A549 (cell line): Measurements from ENCODE around the gene TPRKB. TPM values are rescaled to one million over a fixed set of nuclear protein-coding genes. Genes with fewer than 3 reads are reported as not detected.

ENCODE experiments used
- ATAC-seq, 2 experiments: fragments of 200-7000 bp in 1 of 2; fragments of >200 bp in 1 of 2; cut with Nextera tagmentation in 1 of 2; cut with Tn5 transposase in 1 of 2; 3 replicates each; pipeline versions ENCODE4 v1.8.0 to v1.9.1; 2018 to 2020; ENCODE audit warnings: mild to moderate bottlenecking in 1 of 2, moderate library complexity in 1 of 2
- CTCF ChIA-PET: fragments of 300-600 bp; sonication (Branson Sonifier 250); formaldehyde crosslinking; extraction: SDS; loops from one replicate; lab custom pipeline; 2021; ENCODE audit warnings: antibody characterized with exemption, inconsistent platforms; lab: Yijun Ruan, JAX
- POLR2A ChIA-PET: fragments of 350-600 bp; formaldehyde crosslinking; extraction: SDS; loops from one replicate; lab custom pipeline; 2021; ENCODE audit warnings: antibody characterized with exemption, inconsistent platforms; lab: Yijun Ruan, JAX
- DNase-seq, 2 experiments: peaks; one replicate each; pipeline versions ENCODE4 v3.0.0 to v3.0.0-alpha.2; 2011 to 2016; ENCODE audit warnings: low read depth in 1 of 2, low spot score in 1 of 2
- FAIRE-seq: peaks from 2 replicates; lab custom pipeline; 2011; peaks lifted over from hg19 to GRCh38; lab: Jason Lieb, UNC
- H3K27ac ChIP-seq, 2 experiments: fragments of >200 bp; sonication (Bioruptor Twin); formaldehyde crosslinking; 3 replicates each; pipeline ENCODE4 v1.5.1; 2016 to 2017
- H3K4me1 ChIP-seq: fragments of >200 bp; sonication (Bioruptor Twin); formaldehyde crosslinking; 3 replicates; pipeline ENCODE4 v1.6.1; 2016
- H3K4me2 ChIP-seq: fragments of >200 bp; sonication (Bioruptor Twin); formaldehyde crosslinking; 3 replicates; pipeline ENCODE4 v1.6.1; 2016
- H3K4me3 ChIP-seq: fragments of >200 bp; sonication (Bioruptor Twin); formaldehyde crosslinking; 3 replicates; pipeline ENCODE4 v1.5.1; 2016
- H3K9me3 ChIP-seq: fragments of >200 bp; sonication (Bioruptor Twin); formaldehyde crosslinking; 3 replicates; pipeline ENCODE4 v1.6.1; 2016
- CHD2 ChIP-seq: fragments of 150-350 bp; IDR thresholded peaks from 2 replicates; pipeline ENCODE4 v1.6.1; 2014; ENCODE audit warnings: low read length; ENCODE audit not compliant: partially characterized antibody
- CHD4 ChIP-seq: fragments of 200-600 bp; sonication (generic); IDR thresholded peaks from 2 replicates; pipeline ENCODE4 v1.6.1; 2016; ENCODE audit warnings: antibody characterized with exemption, mild to moderate bottlenecking, borderline replicate concordance
- GATA3 ChIP-seq: IDR thresholded peaks from 2 replicates; pipeline ENCODE4 v1.6.1; 2012; ENCODE audit warnings: borderline replicate concordance
- HES2 ChIP-seq: fragments of >200 bp; sonication (Bioruptor Twin); formaldehyde crosslinking; IDR thresholded peaks from 2 replicates; pipeline ENCODE4 v1.6.1; 2016
- HEYL ChIP-seq: fragments of 250-450 bp; sonication (Bioruptor Pico); IDR thresholded peaks from 2 replicates; pipeline ENCODE4 v1.8.0; 2021; ENCODE audit warnings: mild to moderate bottlenecking, moderate library complexity
- HOXB13 ChIP-seq: fragments of 250-450 bp; sonication (Bioruptor Pico); IDR thresholded peaks from 2 replicates; pipeline ENCODE4 v1.5.0; 2020; ENCODE audit warnings: low read depth, mild to moderate bottlenecking, moderate library complexity
- KDM1A ChIP-seq: fragments of 200-600 bp; sonication (generic); IDR thresholded peaks from 2 replicates; pipeline ENCODE4 v1.6.1; 2016; ENCODE audit warnings: low read depth, mild to moderate bottlenecking
- MAFK ChIP-seq: fragments of 450-650 bp; IDR thresholded peaks from 2 replicates; pipeline ENCODE4 v1.6.1; 2014; ENCODE audit not compliant: partially characterized antibody
- MAZ ChIP-seq: fragments of 150-350 bp; IDR thresholded peaks from 2 replicates; pipeline ENCODE4 v1.6.1; 2014; ENCODE audit warnings: antibody characterized with exemption, low read depth, low read length, borderline replicate concordance
- PBX3 ChIP-seq: IDR thresholded peaks from 2 replicates; pipeline ENCODE4 v1.6.1; 2012
- PHF8 ChIP-seq: fragments of 200-600 bp; sonication (generic); IDR thresholded peaks from 2 replicates; pipeline ENCODE4 v1.6.1; 2016; ENCODE audit warnings: low read depth, mild to moderate bottlenecking, antibody characterized with exemption, moderate library complexity, borderline replicate concordance
- POLR2A ChIP-seq: IDR thresholded peaks from 2 replicates; pipeline ENCODE4 v1.6.1; 2012; ENCODE audit warnings: mild to moderate bottlenecking, low read length
- RAD21 ChIP-seq, 2 experiments: fragments of >200 bp in 1 of 2; sonication (Bioruptor Twin) in 1 of 2; formaldehyde crosslinking in 1 of 2; IDR thresholded peaks in 1 of 2; conservative IDR thresholded peaks in 1 of 2; 2 replicates in 1 of 2; 3 replicates in 1 of 2; pipeline ENCODE4 v1.6.1; 2012 to 2018; ENCODE audit warnings: inconsistent platforms in 1 of 2
- REST ChIP-seq: fragments of 200-600 bp; sonication (generic); IDR thresholded peaks from 2 replicates; pipeline ENCODE4 v1.6.1; 2016; ENCODE audit warnings: antibody characterized with exemption, mild to moderate bottlenecking, moderate library complexity
- RFX5 ChIP-seq: fragments of 450-650 bp; IDR thresholded peaks from 2 replicates; pipeline ENCODE4 v1.7.1; 2014; ENCODE audit warnings: antibody characterized with exemption, mild to moderate bottlenecking, moderate library complexity
- RNF2 ChIP-seq: fragments of 200-600 bp; sonication (generic); IDR thresholded peaks from 2 replicates; pipeline ENCODE4 v1.6.1; 2016; ENCODE audit warnings: low read depth, mild to moderate bottlenecking, antibody characterized with exemption, moderate library complexity, borderline replicate concordance
- SMC3 ChIP-seq: fragments of >200 bp; sonication (Bioruptor Twin); formaldehyde crosslinking; IDR thresholded peaks from 3 replicates; pipeline ENCODE4 v1.6.1; 2018; ENCODE audit warnings: inconsistent platforms
- SREBF2 ChIP-seq: fragments of 450-650 bp; IDR thresholded peaks from 2 replicates; pipeline ENCODE4 v1.6.1; 2014; ENCODE audit warnings: mild to moderate bottlenecking, moderate library complexity
- TFCP2L1 ChIP-seq: fragments of 250-450 bp; sonication (Bioruptor Pico); IDR thresholded peaks from 2 replicates; pipeline ENCODE4 v1.5.0; 2021; ENCODE audit warnings: mild to moderate bottlenecking
- TP53 ChIP-seq: fragments of 250-450 bp; sonication (Bioruptor Pico); IDR thresholded peaks from 2 replicates; pipeline ENCODE4 v1.5.0; 2021; ENCODE audit warnings: mild to moderate bottlenecking, moderate library complexity
- ZC3H11A ChIP-seq: fragments of 450-650 bp; IDR thresholded peaks from 2 replicates; pipeline ENCODE4 v1.6.1; 2014; ENCODE audit warnings: antibody characterized with exemption, mild to moderate bottlenecking
- WGBS: methylation state at CpG from one replicate; pipeline ENCODE4 v1.1.6; 2017; ENCODE audit errors: missing lambda C conversion rate; 5-methylcytosine and 5-hydroxymethylcytosine counted together
- polyA plus RNA-seq, 4 experiments: library from polyadenylated mRNA; depleted of rRNA in 3 of 4; stranded (reverse); fragments of >200 nt; fragmentation: RNase III in 1 of 4; extraction: RNeasy Plus Mini Kit Qiagen cat#74134 plus additional on column Dnase treatment in 1 of 4; gene quantifications; 2 replicates in 3 of 4; 3 replicates in 1 of 4; pipeline ENCODE4 v1.2.3, GENCODE V29; 2011 to 2017
- TF ChIP-seq, protein P1 (sequence below): fragments of 250-450 bp; sonication (Bioruptor Pico); IDR thresholded peaks from 2 replicates; pipeline ENCODE4 v1.5.0; 2021; ENCODE audit warnings: mild to moderate bottlenecking, moderate library complexity, borderline replicate concordance
- TF ChIP-seq, protein P2 (sequence below): fragments of >200 bp; sonication (Bioruptor Twin); formaldehyde crosslinking; IDR thresholded peaks from 3 replicates; pipeline ENCODE4 v1.6.1; 2016
- TF ChIP-seq, protein P3 (sequence below): fragments of >200 bp; sonication (Bioruptor Twin); formaldehyde crosslinking; IDR thresholded peaks from 3 replicates; pipeline ENCODE4 v1.5.1; 2016

The TPRKB gene
- polyA plus RNA-seq, 2 of the 4 experiments (the other 2 are of a cell fraction), result 115 to 144 TPM

- FAIRE-seq (no peak), ATAC-seq (peak in 1 of 2 experiments; percentile 40; a peak in 2 of 6 replicates)
- H3K27ac ChIP-seq, result no peak overlapping the region
- ChIA-PET POLR2A (interaction anchor here (1.2 kb wide), 1 partner anchor 9 kb away, joined by 4 read pairs; the partner anchor contains the start of gene TPRKB), CTCF (no interaction called here)
- H3K4me1 ChIP-seq, result no peaks in the 10 kb centered on the region
- WGBS, result 90% methylated on average over 11 of the region's 11 CpGs
- H3K9me3 ChIP-seq, result no peaks in the 10 kb centered on the region
- H3K4me3 ChIP-seq, result no peak overlapping the region
- no peak for TF ChIP-seq RFX5
- TF ChIP-seq, protein P1, sequence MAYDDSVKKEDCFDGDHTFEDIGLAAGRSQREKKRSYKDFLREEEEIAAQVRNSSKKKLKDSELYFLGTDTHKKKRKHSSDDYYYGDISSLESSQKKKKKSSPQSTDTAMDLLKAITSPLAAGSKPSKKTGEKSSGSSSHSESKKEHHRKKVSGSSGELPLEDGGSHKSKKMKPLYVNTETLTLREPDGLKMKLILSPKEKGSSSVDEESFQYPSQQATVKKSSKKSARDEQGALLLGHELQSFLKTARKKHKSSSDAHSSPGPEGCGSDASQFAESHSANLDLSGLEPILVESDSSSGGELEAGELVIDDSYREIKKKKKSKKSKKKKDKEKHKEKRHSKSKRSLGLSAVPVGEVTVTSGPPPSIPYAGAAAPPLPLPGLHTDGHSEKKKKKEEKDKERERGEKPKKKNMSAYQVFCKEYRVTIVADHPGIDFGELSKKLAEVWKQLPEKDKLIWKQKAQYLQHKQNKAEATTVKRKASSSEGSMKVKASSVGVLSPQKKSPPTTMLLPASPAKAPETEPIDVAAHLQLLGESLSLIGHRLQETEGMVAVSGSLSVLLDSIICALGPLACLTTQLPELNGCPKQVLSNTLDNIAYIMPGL (CRISPR knock-in tag), result no peak
- no peak for TF ChIP-seq GATA3
- TF ChIP-seq MAZ, result no peak
- no peak for TF ChIP-seq TFCP2L1 (CRISPR knock-in tag)
- no peak for TF ChIP-seq POLR2A
- TF ChIP-seq MAFK, result no peak
- no peak for TF ChIP-seq CHD2
- no peak for TF ChIP-seq HOXB13 (CRISPR knock-in tag)
- no peak for TF ChIP-seq HEYL (CRISPR knock-in tag)
- TF ChIP-seq REST, result no peak
- TF ChIP-seq KDM1A, result no peak
- TF ChIP-seq, protein P2, sequence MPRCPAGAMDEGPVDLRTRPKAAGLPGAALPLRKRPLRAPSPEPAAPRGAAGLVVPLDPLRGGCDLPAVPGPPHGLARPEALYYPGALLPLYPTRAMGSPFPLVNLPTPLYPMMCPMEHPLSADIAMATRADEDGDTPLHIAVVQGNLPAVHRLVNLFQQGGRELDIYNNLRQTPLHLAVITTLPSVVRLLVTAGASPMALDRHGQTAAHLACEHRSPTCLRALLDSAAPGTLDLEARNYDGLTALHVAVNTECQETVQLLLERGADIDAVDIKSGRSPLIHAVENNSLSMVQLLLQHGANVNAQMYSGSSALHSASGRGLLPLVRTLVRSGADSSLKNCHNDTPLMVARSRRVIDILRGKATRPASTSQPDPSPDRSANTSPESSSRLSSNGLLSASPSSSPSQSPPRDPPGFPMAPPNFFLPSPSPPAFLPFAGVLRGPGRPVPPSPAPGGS, result no peak
- no peak for TF ChIP-seq SREBF2
- TF ChIP-seq HES2, result no peak
- TF ChIP-seq, protein P3, sequence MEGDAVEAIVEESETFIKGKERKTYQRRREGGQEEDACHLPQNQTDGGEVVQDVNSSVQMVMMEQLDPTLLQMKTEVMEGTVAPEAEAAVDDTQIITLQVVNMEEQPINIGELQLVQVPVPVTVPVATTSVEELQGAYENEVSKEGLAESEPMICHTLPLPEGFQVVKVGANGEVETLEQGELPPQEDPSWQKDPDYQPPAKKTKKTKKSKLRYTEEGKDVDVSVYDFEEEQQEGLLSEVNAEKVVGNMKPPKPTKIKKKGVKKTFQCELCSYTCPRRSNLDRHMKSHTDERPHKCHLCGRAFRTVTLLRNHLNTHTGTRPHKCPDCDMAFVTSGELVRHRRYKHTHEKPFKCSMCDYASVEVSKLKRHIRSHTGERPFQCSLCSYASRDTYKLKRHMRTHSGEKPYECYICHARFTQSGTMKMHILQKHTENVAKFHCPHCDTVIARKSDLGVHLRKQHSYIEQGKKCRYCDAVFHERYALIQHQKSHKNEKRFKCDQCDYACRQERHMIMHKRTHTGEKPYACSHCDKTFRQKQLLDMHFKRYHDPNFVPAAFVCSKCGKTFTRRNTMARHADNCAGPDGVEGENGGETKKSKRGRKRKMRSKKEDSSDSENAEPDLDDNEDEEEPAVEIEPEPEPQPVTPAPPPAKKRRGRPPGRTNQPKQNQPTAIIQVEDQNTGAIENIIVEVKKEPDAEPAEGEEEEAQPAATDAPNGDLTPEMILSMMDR, result no peak
- TF ChIP-seq, all 56 proteins: peak for 0
- H3K4me2 ChIP-seq, result no peak overlapping the region
- DNase-seq, result no peak
Measured at GRCh38 chr2:73746015-73746876, 9.1 kb upstream of the TPRKB start.

- CTCF ChIA-PET, result interaction anchor here (1.1 kb wide), 1 partner anchor 14 kb away, joined by 3 read pairs; no protein-coding TSS in a partner anchor
- no peak for TF ChIP-seq ZC3H11A
- no peak for TF ChIP-seq RAD21 (conservative IDR thresholded peaks at IDR 0.05 in 1 of 2, IDR thresholded peaks at IDR 0.05 in 1 of 2)
- TF ChIP-seq CHD4, result no peak
- TF ChIP-seq RNF2, result no peak
- no peak for TF ChIP-seq SMC3
- TF ChIP-seq MAFK, result no peak
- TF ChIP-seq PHF8, result no peak
- TF ChIP-seq RFX5, result no peak
- no peak for TF ChIP-seq GATA3
- TF ChIP-seq TP53 (CRISPR knock-in tag), result no peak
- no peak for TF ChIP-seq PBX3
Measured at GRCh38 chr2:73740767-73741166, 3.6 kb upstream of the TPRKB start.

More at GRCh38 chr2:73740767-73741166, 3.6 kb upstream of the TPRKB start:
- no peak for DNase-seq
- H3K27ac ChIP-seq, result no peak overlapping the region
- POLR2A ChIA-PET, result interaction anchor here (1.4 kb wide), 1 partner anchor 9 kb away, joined by 3 read pairs; no protein-coding TSS in a partner anchor
- no peak for FAIRE-seq
- ATAC-seq, result no peak
- no peak overlapping the region for H3K4me3 ChIP-seq
- peaks cover 9% of the 10 kb centered on the region for H3K4me1 ChIP-seq
- no peak overlapping the region for H3K4me2 ChIP-seq
- 40% methylated on average over 2 of the region's 2 CpGs for WGBS
- H3K9me3 ChIP-seq, result peaks cover 9% of the 10 kb centered on the region; the same call in 1 of the 3 replicates
